Right forelimb (tissue), 1 donor: ENCODE results near the gene GYPA.
"Not testable (repeated sequence)": the region's sequence is repeated elsewhere in the genome, so short reads cannot be mapped to it uniquely, and the experiment has no call there.

Experiments used
- DNase-seq: peaks from one replicate; pipeline ENCODE4 v3.0.0-alpha.2; 2018

The GYPA gene

GRCh38 chr4:144140594-144141295, at the start of gene GYPA:
Gene GYPA, minus strand, starts transcription at chr4:144140718. Its CDS starts 83 bp downstream, at chr4:144140635.
- not testable (repeated sequence) for DNase-seq

- DNase-seq, result no peak
Measured at GRCh38 chr4:144190009-144190408, 49.5 kb upstream of the GYPA start.

GRCh38 chr4:144189121-144189520, 48.6 kb upstream of the GYPA start:
- no peak for DNase-seq

- no peak for DNase-seq
Measured at GRCh38 chr4:144185086-144185485, 44.6 kb upstream of the GYPA start.

- DNase-seq, result no peak
Measured at GRCh38 chr4:144183165-144183564, 42.6 kb upstream of the GYPA start.

- DNase-seq, result no peak
Measured at GRCh38 chr4:144181391-144181790, 40.9 kb upstream of the GYPA start.

- no peak for DNase-seq
Measured at GRCh38 chr4:144179152-144179739, 38.7 kb upstream of the GYPA start.

- no peak for DNase-seq
Measured at GRCh38 chr4:144178414-144178813, 37.9 kb upstream of the GYPA start.

GRCh38 chr4:144176476-144176875, 36.0 kb upstream of the GYPA start:
- DNase-seq, result no peak

- no peak for DNase-seq
Measured at GRCh38 chr4:144174401-144175067, 34.0 kb upstream of the GYPA start.

- no peak for DNase-seq
Measured at GRCh38 chr4:144171697-144172096, 31.2 kb upstream of the GYPA start.

- DNase-seq, result no peak
Measured at GRCh38 chr4:144169211-144169610, 28.7 kb upstream of the GYPA start.

GRCh38 chr4:144154044-144154443, 13.5 kb upstream of the GYPA start:
- DNase-seq, result no peak

GRCh38 chr4:144142690-144143326, 2.3 kb upstream of the GYPA start:
- DNase-seq, result not testable (repeated sequence)

- DNase-seq, result no peak
Measured at GRCh38 chr4:144141493-144141892, 975 bp upstream of the GYPA start.

- DNase-seq, result not testable (repeated sequence)
Measured at GRCh38 chr4:144139991-144140390, 527 bp downstream of the GYPA start.

GRCh38 chr4:144139547-144139946, 971 bp downstream of the GYPA start:
- not testable (repeated sequence) for DNase-seq

- DNase-seq, result not testable (repeated sequence)
Measured at GRCh38 chr4:144138239-144138638, 2.3 kb downstream of the GYPA start.

- DNase-seq, result not testable (repeated sequence)
Measured at GRCh38 chr4:144137137-144137931, 3.2 kb downstream of the GYPA start.

GRCh38 chr4:144136189-144136588, 4.3 kb downstream of the GYPA start:
- not testable (repeated sequence) for DNase-seq

- not testable (repeated sequence) for DNase-seq
Measured at GRCh38 chr4:144130167-144130566, 10.4 kb downstream of the GYPA start.

- not testable (repeated sequence) for DNase-seq
Measured at GRCh38 chr4:144129336-144129875, 11.1 kb downstream of the GYPA start.
